H1 (cell line): ENCODE data around the gene DARS2.
"Not testable (repeated sequence)": the region's sequence is repeated elsewhere in the genome, so short reads cannot be mapped to it uniquely, and the experiment has no call there.

Source experiments
- CTCF ChIP-seq, 3 experiments: IDR thresholded peaks; 1 replicate in 2 of 3; 2 replicates in 1 of 3; pipeline versions ENCODE4 v1.5.1 to v1.6.1; 2011; ENCODE audit warnings: low read length in 3 of 3, mild to moderate bottlenecking in 3 of 3, inconsistent platforms in 2 of 3, low read depth in 1 of 3, moderate library complexity in 1 of 3; ENCODE audit not compliant: insufficient read depth in 1 of 3; ENCODE audit errors: control extremely low read depth in 1 of 3
- EGR1 ChIP-seq: IDR thresholded peaks from 2 replicates; pipeline ENCODE4 v1.6.1; 2011; ENCODE audit warnings: low read depth, low read length, borderline replicate concordance
- KDM1A ChIP-seq: fragments of 200-600, 300-600 bp; sonication (generic); IDR thresholded peaks from 2 replicates; pipeline ENCODE4 v1.7.1; 2016; ENCODE audit warnings: mild to moderate bottlenecking, low read length, borderline replicate concordance
- POLR2A ChIP-seq, 2 experiments: IDR thresholded peaks; 1 replicate in 1 of 2; 2 replicates in 1 of 2; pipeline ENCODE4 v1.6.1; 2011; ENCODE audit warnings: low read depth in 2 of 2, low read length in 2 of 2, mild to moderate bottlenecking in 2 of 2; ENCODE audit errors: control extremely low read depth in 1 of 2
- POLR2AphosphoS5 ChIP-seq: IDR thresholded peaks from 2 replicates; pipeline ENCODE4 v1.6.1; 2011; ENCODE audit warnings: low read depth, low read length
- RNF2 ChIP-seq: fragments of 200-900, 300-1000 bp; sonication (generic); IDR thresholded peaks from 2 replicates; pipeline ENCODE4 v1.7.1; 2016; ENCODE audit warnings: borderline replicate concordance, low read depth, mild to moderate bottlenecking, antibody characterized with exemption, low read length; ENCODE audit not compliant: poor library complexity, severe bottlenecking; ENCODE audit errors: missing control alignments
- SP1 ChIP-seq: IDR thresholded peaks from 2 replicates; pipeline ENCODE4 v1.6.1; 2011; ENCODE audit warnings: low read depth, low read length
- SUZ12 ChIP-seq: fragments of 200-600 bp; sonication (generic); IDR thresholded peaks from 2 replicates; pipeline ENCODE4 v1.6.1; 2012; ENCODE audit warnings: mild to moderate bottlenecking, inconsistent platforms, low read length, moderate library complexity, mixed read lengths
- TAF1 ChIP-seq: IDR thresholded peaks from 2 replicates; pipeline ENCODE4 v1.6.1; 2011; ENCODE audit warnings: mild to moderate bottlenecking, low read depth, low read length

GRCh38 chr1:173859547-173859946, 35.1 kb downstream of the DARS2 start:
- TF ChIP-seq SP1; CTCF (IDR thresholded peaks at IDR 0.05; ENCODE audit: control extremely low read depth in 1 of 3, insufficient read depth in 1 of 3, low read depth in 1 of 3, low read length in 3 of 3); RNF2; EGR1; KDM1A; SUZ12; TAF1: not testable (repeated sequence)
- TF ChIP-seq POLR2AphosphoS5 (peak; percentile 64; the same call in 1 of the 2 replicates), POLR2A (IDR thresholded peaks at IDR 0.05; ENCODE audit: control extremely low read depth in 1 of 2, low read depth in 2 of 2, low read length in 2 of 2) (peak in 1 of 2 experiments; percentile 24; a peak in 1 of 3 replicates)
